ENCODE data around the gene CYTH1.
A peak's percentile ranks its signal among the peaks of the same experiment; 100 is the strongest.

CYTH1 gene

GRCh38 chr17:78654325-78654724 is 127.7 kb downstream of the CYTH1 start:
- no peak overlapping the region for H3K4me3 ChIP-seq (replicated peaks; ENCODE audit: low read depth, low read length)
- TF ChIP-seq CTCF (IDR thresholded peaks at IDR 0.05; ENCODE audit: low read length, missing control alignments), result no peak
- DNase-seq (ENCODE audit: low read depth), result no peak

GRCh38 chr17:78653382-78653781 is 128.7 kb downstream of the CYTH1 start:
- H3K4me3 ChIP-seq (replicated peaks; ENCODE audit: low read depth, low read length), result no peak overlapping the region
- no peak for TF ChIP-seq CTCF (IDR thresholded peaks at IDR 0.05; ENCODE audit: low read length, missing control alignments)
- DNase-seq (ENCODE audit: low read depth), result peak; percentile 49

GRCh38 chr17:78652913-78653312 is 129.2 kb downstream of the CYTH1 start:
- TF ChIP-seq CTCF (IDR thresholded peaks at IDR 0.05; ENCODE audit: low read length, missing control alignments), result no peak
- H3K4me3 ChIP-seq (replicated peaks; ENCODE audit: low read depth, low read length), result no peak overlapping the region
- no peak for DNase-seq (ENCODE audit: low read depth)

- no peak for DNase-seq (ENCODE audit: low read depth)
- no peak for TF ChIP-seq CTCF (IDR thresholded peaks at IDR 0.05; ENCODE audit: low read length, missing control alignments)
- no peak overlapping the region for H3K4me3 ChIP-seq (replicated peaks; ENCODE audit: low read depth, low read length)
These were observed 130.0 kb downstream of the CYTH1 start for GRCh38 chr17:78652024-78652423.

GRCh38 chr17:78651554-78651953 is 130.5 kb downstream of the CYTH1 start:
- no peak for DNase-seq (ENCODE audit: low read depth)
- no peak for TF ChIP-seq CTCF (IDR thresholded peaks at IDR 0.05; ENCODE audit: low read length, missing control alignments)
- no peak overlapping the region for H3K4me3 ChIP-seq (replicated peaks; ENCODE audit: low read depth, low read length)

- no peak for DNase-seq (ENCODE audit: low read depth)
- H3K4me3 ChIP-seq (replicated peaks; ENCODE audit: low read depth, low read length), result no peak overlapping the region
- no peak for TF ChIP-seq CTCF (IDR thresholded peaks at IDR 0.05; ENCODE audit: low read length, missing control alignments)
These were observed 131.9 kb downstream of the CYTH1 start for GRCh38 chr17:78650093-78650715.

- TF ChIP-seq CTCF (IDR thresholded peaks at IDR 0.05; ENCODE audit: low read length, missing control alignments), result no peak
- no peak for DNase-seq (ENCODE audit: low read depth)
- no peak overlapping the region for H3K4me3 ChIP-seq (replicated peaks; ENCODE audit: low read depth, low read length)
These were observed 133.8 kb downstream of the CYTH1 start for GRCh38 chr17:78648293-78648692.

Measured in fibroblast of pulmonary artery (primary cell).